HG03175 (cell line): Measurements from ENCODE around the gene CDR2L.
"Not testable (repeated sequence)": the region's sequence is repeated elsewhere in the genome, so short reads cannot be mapped to it uniquely, and the experiment has no call there.

Experiments used
- ATAC-seq: cut with Tn5 transposase; IDR thresholded peaks from one replicate; pipeline ENCODE4 v1.9.1; 2021; ENCODE audit warnings: mild to moderate bottlenecking, moderate library complexity; ENCODE audit not compliant: unreplicated experiment

CDR2L gene

DNA sequence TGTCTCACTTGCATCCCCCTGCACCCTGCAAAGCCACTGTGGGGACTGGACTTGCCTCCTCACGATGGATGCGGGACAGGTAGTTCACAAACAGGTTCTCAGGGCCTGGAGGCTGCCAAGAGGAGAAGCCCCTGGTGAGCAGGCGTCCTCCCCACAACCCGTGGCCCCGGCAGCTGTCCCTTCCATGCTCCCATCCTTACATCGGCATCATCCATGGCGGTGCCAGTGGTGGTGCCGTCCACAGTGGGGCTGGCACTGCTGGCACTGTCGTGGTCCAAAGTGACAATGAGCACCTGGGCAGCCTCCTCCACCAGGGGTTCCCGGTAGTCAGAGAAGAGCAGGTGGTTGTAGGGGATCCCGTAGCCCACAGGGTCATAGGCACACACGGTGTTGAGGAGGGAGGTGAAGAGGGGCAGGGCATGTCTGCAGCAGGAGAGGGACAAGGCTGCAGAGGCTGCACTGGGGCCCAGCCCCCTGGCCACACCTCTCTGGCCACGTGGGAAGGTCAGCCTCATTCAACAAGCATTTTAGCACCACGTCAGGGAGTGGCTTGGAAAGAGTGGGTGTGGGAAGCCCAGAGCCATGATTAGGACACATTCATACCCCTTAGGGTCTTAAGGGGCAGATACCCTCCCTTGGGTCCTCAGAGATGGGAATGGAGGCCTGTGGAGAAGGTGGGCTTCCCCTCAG is 27.5 kb upstream of the CDR2L start:
- no peak for ATAC-seq

DNA sequence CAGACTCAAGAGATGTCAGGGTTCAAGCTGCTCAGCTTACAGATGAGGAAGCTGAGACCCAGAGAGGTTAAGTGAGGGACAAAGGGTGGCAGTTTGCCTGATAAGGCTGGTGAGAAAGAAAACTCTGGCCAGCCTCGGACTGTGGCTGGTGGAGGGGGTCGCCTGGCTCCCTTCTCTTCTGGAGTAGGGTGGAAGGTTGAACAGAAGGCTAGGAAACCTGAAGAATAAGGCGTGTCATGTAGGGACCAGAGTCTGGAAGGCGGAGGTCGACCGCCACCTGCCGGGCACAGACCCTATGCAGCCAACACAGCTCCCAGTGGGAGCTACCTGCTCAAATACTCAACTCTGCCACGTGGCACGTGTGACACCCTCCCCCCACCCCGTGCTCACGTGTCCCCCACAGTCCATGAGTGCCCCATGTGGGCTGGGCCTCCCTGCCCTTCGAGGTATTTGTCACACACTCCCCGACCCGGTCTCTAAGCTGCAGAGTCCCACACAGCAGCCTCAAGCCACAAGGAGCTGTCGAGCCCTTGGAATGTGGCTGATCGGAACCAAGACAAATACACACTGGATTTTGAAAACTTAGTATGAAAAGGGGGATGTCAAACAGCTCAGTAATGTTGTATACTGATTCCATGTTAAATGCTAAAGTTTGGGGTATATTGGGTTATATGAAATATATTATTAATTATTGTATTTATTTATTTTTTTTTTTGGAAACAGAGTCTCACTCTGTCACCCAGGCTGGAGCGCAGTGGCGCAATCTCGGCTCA is 26.7 kb upstream of the CDR2L start:
- no peak for ATAC-seq

DNA sequence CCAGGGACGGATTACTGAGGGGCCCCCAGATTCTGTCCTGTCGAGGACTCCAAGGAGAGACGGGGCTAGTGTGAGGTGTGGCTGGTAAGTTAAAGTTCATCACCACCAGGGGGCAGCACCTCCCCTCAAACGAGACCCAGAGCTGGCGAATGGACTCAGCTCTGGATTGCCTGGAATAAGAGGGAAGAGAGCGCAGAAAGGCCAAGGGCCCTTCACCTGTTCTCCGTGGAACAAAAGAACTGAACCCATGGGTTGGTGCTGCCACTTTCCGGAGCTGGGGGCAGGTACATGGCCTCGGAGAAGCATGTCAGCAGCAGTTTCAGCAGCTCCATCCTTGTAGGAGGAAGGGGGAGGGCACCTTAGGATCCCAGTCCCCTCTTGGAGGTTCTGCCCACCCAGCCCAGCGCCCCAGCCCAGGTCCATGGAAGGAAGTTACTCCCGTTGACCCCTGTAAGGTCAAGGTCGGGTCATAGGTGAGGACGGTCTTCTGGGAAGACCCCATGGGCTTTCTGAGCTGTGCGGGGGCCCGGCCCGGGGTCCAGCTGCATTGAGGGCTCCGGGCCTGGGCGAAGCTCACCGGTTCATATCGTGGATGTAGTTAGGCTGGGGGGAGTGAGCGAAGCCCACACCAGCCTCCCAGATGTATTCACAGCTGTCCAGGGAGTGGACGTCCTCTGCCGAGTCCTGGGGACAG is 25.6 kb upstream of the CDR2L start:
- no peak for ATAC-seq

DNA sequence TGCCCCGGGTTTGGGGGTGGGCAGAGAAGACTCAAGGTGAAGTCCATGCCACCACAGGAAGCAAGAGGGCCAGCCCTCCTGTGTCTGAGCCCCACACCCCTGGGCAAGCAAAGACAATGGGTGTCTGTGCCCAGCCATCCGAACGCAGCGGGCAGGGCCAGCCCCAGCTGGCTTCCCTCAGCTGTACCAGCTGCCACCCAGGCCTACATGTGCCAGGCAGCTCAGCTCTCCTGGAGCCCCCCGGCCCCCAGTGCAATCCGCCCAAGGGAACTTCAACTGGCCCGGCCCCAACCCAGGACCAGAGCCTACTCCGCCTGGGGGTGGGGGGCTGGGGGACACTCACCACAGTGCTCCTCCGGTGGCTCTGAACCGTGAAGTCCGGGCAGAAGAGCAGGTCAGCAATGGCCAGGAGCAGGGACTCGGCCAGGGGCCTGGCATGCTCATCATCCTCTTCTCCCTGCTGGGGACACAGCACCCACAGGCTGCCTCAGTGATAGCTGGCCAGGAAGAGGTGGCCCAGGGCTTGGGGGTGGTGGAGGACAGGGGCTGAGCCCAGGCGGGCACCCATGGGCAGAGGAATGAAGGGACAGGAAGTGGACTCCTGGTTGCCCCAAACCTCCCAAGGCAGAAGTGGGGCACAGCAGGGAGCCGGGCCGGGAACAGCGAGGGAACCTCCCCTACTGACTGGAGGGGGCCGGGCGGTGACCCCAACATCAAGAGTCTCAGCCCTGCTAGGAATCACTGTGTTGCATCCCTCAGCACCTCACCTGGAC is 24.6 kb upstream of the CDR2L start:
- ATAC-seq = no peak

DNA sequence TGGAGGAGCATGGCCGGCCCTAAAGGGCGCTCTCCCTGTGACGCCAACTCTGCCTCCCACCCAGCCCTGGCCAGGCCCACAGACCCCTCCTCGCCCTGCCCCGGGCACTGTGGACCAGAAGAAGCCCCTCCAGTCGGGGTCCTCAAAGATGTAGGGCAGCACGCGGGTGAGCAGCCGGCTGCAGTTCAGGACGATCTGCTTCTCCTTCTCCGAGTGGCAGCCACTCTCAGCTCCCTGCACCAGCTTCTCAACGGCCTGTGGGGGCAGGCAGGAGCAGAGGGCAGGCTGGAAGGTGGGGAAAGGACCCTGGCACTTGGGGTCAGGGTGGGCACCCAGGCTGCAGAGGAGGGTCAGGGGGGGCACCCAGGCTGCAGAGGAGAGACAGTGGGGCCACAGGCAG is 23.8 kb upstream of the CDR2L start:
- no peak for ATAC-seq

DNA sequence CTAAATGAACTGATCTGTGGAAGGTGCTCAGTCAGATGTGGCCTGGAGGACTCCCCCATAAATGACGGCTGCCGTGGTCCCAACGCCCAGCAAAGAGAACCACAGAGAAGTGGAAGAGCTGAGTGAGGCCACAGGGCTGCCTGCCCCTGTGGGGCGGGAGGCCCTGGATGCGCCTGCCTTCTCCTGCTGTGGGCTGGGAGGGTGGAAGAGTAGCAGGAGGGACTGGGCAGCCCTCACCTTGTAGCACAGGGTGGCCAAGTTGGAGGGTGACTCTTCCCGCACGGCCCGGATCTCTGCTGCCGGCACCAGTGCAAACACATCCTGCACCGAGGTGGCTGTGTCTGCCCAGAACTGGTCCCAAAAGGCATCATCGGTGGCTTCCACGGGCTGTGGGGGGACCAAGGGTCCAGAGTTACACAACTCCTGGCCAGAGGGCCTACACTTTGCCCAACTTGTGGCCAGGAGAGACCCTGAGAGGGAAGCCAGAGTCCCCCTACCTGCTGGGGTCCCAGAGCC is 23.1 kb upstream of the CDR2L start:
- no peak for ATAC-seq

DNA sequence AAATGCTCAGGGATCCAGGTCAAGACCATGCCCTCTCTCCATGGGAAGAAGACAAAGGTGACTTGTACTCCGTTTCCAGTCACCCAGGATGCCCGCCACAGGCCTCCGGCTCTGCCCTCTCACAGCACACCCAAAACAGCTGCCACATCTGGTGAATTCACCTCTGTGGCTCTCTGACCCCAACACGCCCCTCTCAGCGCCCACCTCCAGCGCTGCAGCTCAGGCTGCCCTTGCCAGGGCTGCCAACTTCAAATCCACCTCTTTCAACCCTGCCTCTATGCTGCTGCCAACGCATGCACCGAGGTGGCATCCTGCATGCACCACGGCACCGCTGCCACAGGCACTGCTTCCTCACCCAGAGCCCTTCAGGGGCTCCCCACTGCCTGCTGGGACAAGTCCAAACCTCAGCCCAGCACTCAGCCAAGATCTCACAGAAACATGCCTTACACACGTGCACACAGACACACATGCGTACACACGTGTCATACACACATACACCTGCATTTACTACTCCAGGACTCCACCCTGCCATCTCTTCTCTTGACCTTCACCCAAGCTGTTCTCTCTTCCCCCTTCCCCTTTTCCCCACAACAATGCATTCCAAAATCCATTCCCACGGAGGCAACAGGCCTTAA is 22.3 kb upstream of the CDR2L start:
- ATAC-seq = no peak

DNA sequence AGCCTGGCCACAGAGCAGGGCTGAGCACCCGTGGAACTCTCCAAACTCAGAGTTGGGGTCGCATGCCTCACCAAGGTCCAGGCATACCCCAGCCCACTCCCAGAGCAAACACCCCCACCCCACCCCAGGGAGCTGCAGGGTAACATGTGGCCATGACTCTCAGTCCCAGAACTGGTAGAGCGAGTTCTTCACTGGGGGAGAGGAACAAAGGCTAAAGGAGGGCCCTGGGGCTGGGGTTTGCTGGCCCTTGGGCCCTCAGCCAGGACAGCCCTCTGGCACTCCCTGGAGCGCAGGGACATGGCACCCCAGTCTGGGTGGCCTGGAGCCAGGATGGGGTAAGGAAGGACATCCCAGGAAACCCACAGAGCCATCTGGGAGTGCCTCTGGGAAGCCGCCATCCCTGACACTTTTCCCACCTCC is 19.1 kb upstream of the CDR2L start:
- ATAC-seq = no peak

DNA sequence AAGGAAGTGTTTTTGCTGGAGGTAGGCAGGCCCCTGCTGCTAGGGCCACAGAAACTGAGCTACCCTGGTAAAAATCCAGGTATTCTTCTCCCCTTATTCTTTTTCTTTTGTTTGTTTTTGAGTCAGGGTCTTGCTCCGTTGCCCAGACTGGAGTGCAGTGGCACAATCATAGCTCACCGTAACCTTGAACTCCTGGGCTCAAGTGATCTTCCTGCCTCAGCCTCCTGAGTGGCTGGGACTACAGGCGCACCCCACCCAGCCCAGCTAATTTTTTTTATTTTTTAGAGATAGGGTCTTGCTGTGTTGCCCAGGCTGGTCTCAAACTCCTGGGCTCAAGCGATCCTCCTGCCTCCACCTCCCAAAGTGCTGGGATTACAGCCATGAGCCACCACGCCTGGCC is 17.9 kb upstream of the CDR2L start:
- ATAC-seq = not testable (repeated sequence)

DNA sequence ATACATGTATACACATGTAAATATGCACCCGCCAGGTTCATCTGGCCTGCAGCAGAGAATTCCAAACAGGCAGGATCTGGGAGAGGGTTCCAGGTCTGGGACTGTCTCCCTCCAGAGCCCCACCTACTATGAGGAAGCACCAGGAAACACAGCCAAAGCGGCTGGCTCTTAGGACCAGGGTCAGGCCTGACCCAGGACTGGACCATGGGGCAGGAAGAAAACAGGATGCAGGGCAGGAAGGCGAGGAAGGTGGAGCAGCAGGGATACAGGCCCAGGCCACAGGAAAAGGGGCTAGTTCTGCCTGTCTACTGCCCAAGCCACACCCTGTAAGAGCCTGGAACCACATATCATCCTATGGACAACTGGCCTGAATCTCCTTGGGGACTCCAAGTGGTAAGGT is 17.0 kb upstream of the CDR2L start:
- no peak for ATAC-seq

DNA sequence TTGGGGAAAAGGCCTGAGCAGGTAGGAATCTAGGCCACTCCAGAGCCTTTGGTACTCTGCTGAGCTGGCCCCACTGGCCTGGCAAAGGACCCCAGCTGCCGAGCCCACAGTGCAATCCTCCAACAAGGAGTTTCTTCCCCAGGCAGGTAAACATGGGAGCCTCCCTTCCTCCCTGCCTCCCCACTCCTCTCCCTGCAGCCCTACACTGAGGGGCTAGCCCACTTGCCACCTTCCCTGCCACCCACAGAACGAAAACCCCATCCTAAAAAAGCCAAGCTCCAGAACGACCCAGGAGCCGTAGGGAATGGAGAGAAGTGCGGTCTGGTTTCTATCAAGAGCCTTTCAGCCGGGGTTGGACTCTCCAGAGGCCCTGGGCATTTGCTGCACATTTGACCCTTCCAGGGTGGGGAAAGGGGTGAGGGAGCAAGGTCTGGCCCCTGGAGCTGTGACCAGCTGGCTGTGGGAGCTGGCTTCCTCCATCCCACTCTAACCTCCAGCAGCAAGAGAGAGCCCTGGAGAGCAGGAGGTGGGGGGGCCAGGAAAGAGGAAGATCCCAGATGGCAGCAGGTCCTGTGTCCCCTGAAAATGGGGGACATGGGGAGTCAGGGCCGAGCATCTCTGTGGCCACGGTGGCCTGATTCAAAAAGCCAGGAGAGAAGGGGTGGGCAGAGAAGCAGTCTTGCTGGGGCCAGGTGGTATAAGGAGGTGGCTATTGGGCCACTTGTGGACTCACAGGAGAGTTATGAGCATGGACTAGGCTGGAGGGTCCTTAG is 16.2 kb upstream of the CDR2L start:
- ATAC-seq = no peak

DNA sequence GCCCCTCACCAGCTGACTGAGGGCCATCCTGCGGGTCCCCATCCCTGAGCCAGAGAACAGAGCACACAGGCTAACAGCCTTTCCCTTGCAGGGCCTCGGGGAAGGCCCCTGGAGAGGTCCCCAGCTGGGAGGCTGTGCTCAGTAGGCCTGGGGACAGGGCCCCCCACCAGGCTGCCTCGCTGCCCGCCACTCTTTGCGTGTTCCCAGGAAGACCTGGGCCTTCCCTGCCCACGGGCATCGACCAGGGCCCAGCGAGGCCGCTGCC is 15.7 kb upstream of the CDR2L start:
- no peak for ATAC-seq

DNA sequence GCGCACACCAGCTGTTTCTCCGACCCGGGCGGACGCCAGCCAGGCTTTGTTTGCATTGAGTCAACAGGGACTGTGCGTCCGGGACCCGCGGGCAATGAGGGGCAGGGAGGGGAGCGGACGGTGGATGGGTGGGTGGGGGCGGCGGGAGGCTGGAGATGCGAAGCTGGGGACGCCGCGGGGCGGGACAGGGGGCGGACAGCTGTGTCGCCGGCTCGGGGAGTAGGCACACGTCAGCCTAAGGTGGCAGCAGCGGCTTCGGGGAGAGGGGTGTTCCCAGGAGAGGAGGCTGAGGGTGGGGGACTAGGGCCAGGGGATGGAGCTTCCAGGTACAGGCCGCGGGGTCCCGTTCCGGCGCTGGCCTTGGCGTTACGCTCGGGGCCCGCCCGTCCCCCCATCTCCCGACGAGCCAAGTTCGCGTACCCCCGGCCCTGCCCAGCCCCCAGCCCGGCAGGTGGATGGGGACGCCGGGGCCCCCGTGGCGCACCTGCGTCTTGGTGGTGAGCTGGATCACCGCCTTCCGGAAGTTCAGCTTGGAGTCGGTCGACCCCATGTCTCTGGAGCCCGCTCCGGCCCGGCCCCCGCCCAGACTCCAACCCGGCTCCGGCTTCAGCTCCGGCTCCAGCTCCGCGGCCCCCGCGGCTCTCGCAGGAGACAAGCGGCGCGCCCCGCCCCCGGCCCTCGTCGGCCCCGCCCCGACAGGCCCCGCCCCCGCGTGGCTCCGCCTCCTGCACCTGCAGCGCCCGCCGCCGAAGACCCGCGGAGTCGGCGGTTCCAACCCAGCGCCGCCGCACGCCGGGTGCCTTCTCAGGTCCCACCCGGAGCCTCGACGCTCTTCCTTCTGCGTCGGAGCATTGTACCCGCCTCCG is 15.1 kb upstream of the CDR2L start, which contains the start of gene HID1:
TSS of gene HID1 (minus strand) at position 653 of the 866 bp plus-strand sequence. CDS start at position 550, 103 bp downstream.
- ATAC-seq = no peak

DNA sequence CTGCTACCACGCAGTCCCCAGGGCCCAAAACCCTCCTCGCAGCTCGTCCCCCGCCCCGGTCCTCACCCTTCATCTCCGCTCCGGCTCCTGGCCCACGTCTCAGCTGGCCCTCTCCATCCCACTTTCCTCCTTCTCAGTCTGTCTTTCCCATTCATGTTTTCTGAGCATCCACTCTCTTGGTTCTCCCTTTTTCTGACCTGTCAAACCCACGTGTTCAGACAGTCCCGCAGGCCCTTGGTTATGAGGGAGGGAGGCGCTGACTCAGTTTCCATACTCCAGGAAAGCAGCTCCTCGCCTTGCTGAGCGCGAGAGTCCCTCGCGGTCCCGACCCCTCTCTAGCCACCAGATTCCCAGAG is 14.5 kb upstream of the CDR2L start:
- ATAC-seq = no peak

DNA sequence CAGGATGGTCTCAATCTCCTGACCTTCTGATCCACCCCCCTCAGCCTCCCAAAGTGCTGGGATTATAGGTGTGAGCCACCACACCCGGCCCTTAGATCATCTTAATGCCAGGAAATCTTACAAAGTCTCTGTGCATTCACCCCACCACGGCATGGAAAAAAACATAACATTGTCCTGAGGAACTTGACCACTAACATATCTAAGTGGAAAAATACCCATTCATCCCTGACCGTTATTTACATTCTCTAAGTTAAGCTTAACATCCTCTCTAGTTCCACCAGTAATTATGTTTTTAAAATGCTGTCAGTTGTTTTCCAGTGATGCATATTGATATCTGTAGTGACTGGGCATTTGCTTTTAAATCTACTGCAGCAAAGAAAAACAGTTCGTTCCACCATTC is 11.5 kb upstream of the CDR2L start:
- ATAC-seq = no peak

DNA sequence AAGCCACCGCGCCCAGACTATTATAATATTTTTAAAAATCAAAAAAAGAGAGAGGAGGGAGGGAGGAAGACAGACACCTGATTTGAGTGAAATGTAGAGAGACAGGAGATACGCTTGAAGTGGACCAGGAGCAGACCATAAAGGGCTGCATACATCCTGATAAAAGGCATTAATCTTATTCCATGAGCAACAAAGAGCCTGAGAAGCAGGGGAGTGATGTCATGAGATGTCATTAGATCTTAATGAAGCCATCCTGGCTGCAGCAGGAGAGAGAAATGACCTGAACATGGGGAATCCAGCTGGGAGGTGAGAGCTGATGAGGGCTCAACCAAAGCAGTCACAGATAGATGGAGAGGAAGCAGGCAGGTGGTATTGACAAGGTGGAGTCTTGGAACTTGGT is 9.6 kb upstream of the CDR2L start:
- no peak for ATAC-seq

DNA sequence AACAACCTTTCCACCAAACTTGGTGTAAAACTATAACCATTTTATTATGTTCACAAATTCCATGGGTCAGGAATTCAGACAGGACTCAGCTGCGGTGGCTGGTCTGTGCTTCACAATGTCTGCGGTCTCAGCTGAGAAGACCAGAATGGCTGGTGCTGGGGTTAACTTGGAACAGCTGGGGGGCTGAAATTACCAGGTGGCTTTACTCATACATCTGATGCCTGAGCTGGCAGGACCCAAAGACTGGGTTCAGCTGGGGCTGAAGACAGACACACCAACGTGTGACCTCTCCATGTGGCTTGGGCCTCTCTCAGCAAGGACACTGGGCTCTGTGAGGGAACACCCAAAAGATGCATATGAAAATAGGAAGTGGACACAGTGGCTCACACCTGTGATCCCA is 9.2 kb upstream of the CDR2L start:
- no peak for ATAC-seq

DNA sequence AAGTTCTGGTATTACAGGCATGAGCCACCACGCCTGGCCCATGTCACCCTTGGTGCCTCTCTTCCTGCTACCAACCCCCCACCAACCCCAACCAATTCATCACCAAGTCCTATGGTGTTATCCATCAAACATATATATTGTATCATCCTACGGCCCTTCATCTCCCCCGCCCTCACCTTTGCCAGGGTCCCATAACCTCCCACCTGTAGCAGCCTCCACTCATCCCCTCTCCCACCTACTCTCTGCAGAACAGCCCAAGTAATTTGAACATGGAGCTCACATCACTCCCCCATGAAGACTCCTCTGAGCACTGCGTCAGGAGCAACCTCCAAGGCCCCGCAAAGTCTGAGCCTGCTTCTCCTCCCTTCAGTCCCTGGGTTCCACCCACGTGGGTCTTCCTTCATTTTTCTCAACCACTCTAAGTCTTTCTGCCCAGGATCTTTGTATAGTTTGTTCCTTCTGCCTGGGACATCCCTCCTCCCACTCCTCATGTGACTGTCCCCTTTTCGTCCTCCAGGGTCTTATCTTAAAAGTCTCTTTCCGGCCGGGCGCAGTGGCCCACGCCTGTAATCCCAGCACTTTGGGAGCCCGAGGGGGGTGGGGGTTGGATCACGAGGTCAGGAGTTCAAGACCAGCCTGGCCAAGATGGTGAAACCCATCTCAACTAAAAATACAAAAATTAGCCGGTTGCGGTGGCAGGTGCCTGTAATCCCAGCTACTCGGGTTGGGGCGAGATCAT is 7.9 kb upstream of the CDR2L start:
- ATAC-seq = no peak
